Retinal pigment epithelial cell (primary cell): Measurements from ENCODE around the gene GNA12.

Experiments used
- DNase-seq: peaks from one replicate; pipeline ENCODE4 v3.0.0-alpha.2; 2010; ENCODE audit warnings: low read depth
- H3K4me3 ChIP-seq: 2 replicates; pipeline ENCODE4 v1.5.1; 2011; ENCODE audit warnings: mild to moderate bottlenecking, low read length, control low read depth, moderate library complexity
- TF ChIP-seq, protein P1 (sequence below): conservative IDR thresholded peaks from 2 replicates; pipeline ENCODE4 v1.5.1; 2011; ENCODE audit warnings: low read depth, low read length, control low read depth, inconsistent platforms

Gene GNA12

DNA sequence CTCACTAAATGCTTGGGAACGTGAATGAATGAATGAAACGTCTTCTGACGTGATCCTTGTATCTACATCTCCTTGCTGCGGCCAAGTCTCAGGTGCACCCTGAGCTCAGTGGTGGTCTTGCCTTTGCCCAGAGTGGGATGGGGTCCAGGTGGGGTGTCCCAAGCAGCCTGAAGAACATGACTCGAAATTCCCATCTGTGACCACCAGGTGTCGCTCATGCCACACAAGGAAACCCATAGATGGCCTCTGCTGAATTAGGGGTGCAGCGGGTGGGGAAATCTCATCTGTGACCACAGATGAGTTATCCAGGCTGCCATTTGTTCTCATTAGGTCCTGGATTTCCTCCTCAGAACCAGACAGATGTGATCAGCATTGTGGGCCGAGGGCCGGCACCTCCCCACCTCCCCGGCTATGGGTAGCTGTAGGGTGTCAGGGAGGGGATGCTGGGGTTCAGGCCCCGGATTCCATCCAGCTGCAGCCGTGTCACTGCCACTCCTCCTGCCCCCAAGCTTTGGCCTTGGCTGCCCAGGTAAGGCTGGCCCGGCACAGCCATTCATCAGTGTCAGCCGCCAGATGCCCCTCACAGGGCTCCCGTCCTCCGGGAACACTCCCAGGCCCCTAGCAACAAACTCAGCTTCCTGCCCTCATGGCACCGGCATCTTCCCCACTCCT lies 21.0 kb upstream of the GNA12 start:
- DNase-seq = no peak
- TF ChIP-seq, protein P1, sequence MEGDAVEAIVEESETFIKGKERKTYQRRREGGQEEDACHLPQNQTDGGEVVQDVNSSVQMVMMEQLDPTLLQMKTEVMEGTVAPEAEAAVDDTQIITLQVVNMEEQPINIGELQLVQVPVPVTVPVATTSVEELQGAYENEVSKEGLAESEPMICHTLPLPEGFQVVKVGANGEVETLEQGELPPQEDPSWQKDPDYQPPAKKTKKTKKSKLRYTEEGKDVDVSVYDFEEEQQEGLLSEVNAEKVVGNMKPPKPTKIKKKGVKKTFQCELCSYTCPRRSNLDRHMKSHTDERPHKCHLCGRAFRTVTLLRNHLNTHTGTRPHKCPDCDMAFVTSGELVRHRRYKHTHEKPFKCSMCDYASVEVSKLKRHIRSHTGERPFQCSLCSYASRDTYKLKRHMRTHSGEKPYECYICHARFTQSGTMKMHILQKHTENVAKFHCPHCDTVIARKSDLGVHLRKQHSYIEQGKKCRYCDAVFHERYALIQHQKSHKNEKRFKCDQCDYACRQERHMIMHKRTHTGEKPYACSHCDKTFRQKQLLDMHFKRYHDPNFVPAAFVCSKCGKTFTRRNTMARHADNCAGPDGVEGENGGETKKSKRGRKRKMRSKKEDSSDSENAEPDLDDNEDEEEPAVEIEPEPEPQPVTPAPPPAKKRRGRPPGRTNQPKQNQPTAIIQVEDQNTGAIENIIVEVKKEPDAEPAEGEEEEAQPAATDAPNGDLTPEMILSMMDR = peak; percentile 86
- H3K4me3 ChIP-seq = no peak overlapping the region

- H3K4me3 ChIP-seq = no peak overlapping the region
- DNase-seq = no peak
- TF ChIP-seq, protein P1 = no peak
Observed at GRCh38 chr7:2864204-2864985, 20.3 kb upstream of the GNA12 start.

- no peak overlapping the region for H3K4me3 ChIP-seq
- peak; percentile 73 for DNase-seq
- TF ChIP-seq, protein P1 = no peak
Observed at GRCh38 chr7:2863461-2864066, 19.5 kb upstream of the GNA12 start.

DNA sequence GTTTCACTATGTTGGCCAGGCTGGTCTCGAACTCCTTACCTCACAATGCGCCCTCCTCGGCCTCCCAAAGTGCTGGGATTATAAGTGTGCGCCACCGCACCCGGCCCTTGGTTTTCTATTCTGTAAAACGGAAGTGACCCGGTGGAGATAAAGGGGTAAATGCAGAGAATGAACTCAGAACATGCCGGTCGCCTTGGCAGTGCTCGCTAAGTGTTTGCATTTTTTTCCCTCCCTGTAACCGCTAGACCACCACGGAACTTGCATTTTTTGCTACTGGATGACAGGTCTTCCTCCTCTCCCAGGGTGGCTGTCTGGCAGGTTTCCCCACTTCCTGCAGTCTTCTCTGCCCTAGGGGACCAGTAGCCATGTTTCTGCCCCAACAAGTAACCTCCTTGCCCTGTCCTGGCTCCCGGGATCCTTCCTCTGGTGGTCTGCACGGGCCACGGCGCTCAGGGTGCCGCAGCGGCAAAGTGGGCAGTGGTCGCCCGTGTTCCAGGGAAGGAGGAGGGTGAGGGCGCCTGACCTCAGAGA lies 18.8 kb upstream of the GNA12 start:
- TF ChIP-seq, protein P1 = no peak
- no peak overlapping the region for H3K4me3 ChIP-seq
- DNase-seq = no peak

DNA sequence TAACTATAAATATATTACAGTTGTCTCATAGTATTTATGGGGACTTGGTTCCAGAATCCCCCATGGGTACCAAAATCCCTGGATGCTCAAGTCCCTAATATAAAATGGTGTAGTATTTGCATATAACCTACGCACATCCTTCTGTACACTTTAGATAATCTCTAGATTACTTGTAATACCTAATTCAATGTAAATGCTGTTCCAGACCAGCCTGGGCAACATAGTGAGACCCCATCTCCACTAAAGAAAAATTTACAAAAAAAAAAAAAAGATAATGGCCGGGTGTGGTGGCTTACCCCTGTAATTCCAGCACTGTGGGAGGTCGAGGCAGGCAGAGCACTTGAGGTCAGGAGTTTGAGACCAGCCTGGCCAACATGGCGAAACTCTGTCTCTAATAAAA lies 17.4 kb upstream of the GNA12 start:
- H3K4me3 ChIP-seq = no peak overlapping the region
- no peak for DNase-seq
- TF ChIP-seq, protein P1 = no peak

DNA sequence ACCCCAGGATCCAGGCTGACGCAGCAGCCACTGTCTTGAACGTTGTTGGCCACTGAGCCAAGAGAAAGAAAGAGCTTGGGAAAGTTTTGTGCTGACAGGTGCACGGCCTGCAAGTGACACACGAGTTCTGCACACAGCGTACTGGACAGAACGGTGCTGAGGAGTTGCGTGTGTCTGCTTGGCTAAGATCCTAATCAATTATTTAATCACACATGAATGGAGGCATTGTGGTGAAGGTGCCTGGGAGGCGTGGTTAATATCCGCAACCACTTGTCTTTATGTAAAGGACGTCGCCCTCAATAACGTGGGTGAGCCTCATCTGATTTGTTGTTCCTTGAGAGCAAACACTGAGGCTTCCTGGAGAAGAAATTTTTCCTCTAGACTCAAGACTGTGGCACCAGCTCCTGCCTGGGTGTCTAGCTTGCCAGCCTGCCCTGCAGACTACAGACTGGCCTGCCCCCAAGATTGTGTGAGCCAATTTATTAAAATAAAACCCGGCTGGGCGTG lies 16.6 kb upstream of the GNA12 start:
- TF ChIP-seq, protein P1 = no peak
- peak; percentile 35 for DNase-seq
- no peak overlapping the region for H3K4me3 ChIP-seq
